ENCODE results near the gene AHI1.

DNA sequence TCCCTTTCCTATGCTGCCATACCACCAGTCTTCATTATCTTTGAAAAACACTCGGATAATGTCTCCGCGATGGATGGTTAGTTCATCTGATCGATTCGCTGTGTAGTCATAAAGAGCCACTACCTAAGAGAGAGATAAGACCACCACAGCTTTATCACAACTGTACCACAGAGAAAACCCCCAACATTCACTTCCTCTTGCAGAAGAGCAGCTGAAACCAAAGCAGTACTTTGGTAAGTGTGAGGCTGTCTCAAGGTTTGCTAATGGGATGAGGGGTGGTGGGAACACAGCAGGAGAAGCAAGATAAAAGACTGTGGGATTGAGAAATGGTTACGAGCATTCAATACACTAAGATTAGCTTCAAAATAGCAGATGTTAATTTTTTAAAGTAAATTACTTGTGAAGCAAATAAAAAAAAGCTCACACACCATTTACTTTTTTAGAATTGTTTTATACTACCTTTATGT is 174.3 kb downstream of the AHI1 start:
- TF ChIP-seq, protein P1, sequence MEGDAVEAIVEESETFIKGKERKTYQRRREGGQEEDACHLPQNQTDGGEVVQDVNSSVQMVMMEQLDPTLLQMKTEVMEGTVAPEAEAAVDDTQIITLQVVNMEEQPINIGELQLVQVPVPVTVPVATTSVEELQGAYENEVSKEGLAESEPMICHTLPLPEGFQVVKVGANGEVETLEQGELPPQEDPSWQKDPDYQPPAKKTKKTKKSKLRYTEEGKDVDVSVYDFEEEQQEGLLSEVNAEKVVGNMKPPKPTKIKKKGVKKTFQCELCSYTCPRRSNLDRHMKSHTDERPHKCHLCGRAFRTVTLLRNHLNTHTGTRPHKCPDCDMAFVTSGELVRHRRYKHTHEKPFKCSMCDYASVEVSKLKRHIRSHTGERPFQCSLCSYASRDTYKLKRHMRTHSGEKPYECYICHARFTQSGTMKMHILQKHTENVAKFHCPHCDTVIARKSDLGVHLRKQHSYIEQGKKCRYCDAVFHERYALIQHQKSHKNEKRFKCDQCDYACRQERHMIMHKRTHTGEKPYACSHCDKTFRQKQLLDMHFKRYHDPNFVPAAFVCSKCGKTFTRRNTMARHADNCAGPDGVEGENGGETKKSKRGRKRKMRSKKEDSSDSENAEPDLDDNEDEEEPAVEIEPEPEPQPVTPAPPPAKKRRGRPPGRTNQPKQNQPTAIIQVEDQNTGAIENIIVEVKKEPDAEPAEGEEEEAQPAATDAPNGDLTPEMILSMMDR (IDR thresholded peaks at IDR 0.05): no peak
- TF ChIP-seq EP300 (IDR thresholded peaks at IDR 0.05) (no peak), POLR2A (IDR thresholded peaks at IDR 0.05) (no peak)

Data from ovary (tissue), 3 donors.